Left colon (tissue), 2 donors: ENCODE data around the gene ADAMTS16. TPM values are rescaled to one million over a fixed set of nuclear protein-coding genes. Genes with fewer than 3 reads are reported as not detected.

Source experiments
- ATAC-seq: fragments of 200-7000 bp; cut with Tn5 transposase; one replicate; pipeline ENCODE4 v1.9.1; 2020; ENCODE audit warnings: mild to moderate bottlenecking, moderate library complexity
- DNase-seq, 2 donors: peaks; one replicate each; pipeline ENCODE4 v3.0.0-alpha.2; 2020
- intact Hi-C, 2 donors: fragments of 100-400 bp; cut with DNase I in 1 of 2; cut with micrococcal nuclease in 1 of 2; formaldehyde crosslinking; loops; one replicate each; pipeline versions ENCODE4 v1.11.2 to v1.14.0; 2022; cut with DNase I, micrococcal nuclease
- total RNA-seq, 2 donors: library from RNA; stranded (reverse); fragmentation: NEBNext Ultra II Directional; extraction: Animal tissue kit (Norgen Biotek cat#: 25700); gene quantifications; one replicate each; pipeline ENCODE4 v1.2.1, GENCODE V29; 2021
- donor health status: DM: no; HTN: no; CAD: no.
- donor health status: DM: yes; HTN: yes; CAD: no.

ADAMTS16 gene
- total RNA-seq, 2 donors from 2014 or later = 0.31 TPM; not detected in 1

GRCh38 chr5:5320062-5320805, 180.1 kb downstream of the ADAMTS16 start:
- intact Hi-C loops = no loop called here
- DNase-seq (no peak), ATAC-seq (no peak)

- ATAC-seq = no peak
- intact Hi-C loops = no loop called here
- no peak for DNase-seq
These were observed 181.0 kb downstream of the ADAMTS16 start for GRCh38 chr5:5321137-5321536.

GRCh38 chr5:5323551-5323950, 183.4 kb downstream of the ADAMTS16 start:
- intact Hi-C loops = no loop called here
- DNase-seq (no peak), ATAC-seq (no peak)

GRCh38 chr5:5326115-5326758, 186.1 kb downstream of the ADAMTS16 start:
- intact Hi-C loops = no loop called here
- ATAC-seq (no peak), DNase-seq (no peak)

GRCh38 chr5:5327126-5327525, 187.0 kb downstream of the ADAMTS16 start:
- ATAC-seq (no peak), DNase-seq (no peak)
- intact Hi-C loops = no loop called here

- intact Hi-C loops = no loop called here
- DNase-seq = no peak
- no peak for ATAC-seq
These were observed 190.8 kb downstream of the ADAMTS16 start for GRCh38 chr5:5330728-5331452.

GRCh38 chr5:5331848-5332247, 191.7 kb downstream of the ADAMTS16 start:
- DNase-seq (no peak), ATAC-seq (no peak)
- intact Hi-C loops = no loop called here

GRCh38 chr5:5332287-5332686, 192.2 kb downstream of the ADAMTS16 start:
- intact Hi-C loops = no loop called here
- DNase-seq (no peak), ATAC-seq (no peak)

GRCh38 chr5:5335107-5335506, 195.0 kb downstream of the ADAMTS16 start:
- ATAC-seq (no peak), DNase-seq (no peak)
- intact Hi-C loops = no loop called here

- intact Hi-C loops = no loop called here
- ATAC-seq (no peak), DNase-seq (no peak)
These were observed 195.7 kb downstream of the ADAMTS16 start for GRCh38 chr5:5335700-5336264.

- DNase-seq = no peak
- ATAC-seq = no peak
- intact Hi-C loops = no loop called here
These were observed 199.1 kb downstream of the ADAMTS16 start for GRCh38 chr5:5339257-5339656.

GRCh38 chr5:5340206-5340729, 200.1 kb downstream of the ADAMTS16 start:
- DNase-seq (peak; percentile 19 to 34), ATAC-seq (no peak)

GRCh38 chr5:5341531-5342292, 201.6 kb downstream of the ADAMTS16 start:
- intact Hi-C loops = no loop called here
- no peak for DNase-seq
- no peak for ATAC-seq

More at GRCh38 chr5:5340206-5340729, 200.1 kb downstream of the ADAMTS16 start:
- intact Hi-C loops = no loop called here

- intact Hi-C loops = no loop called here
- ATAC-seq (no peak), DNase-seq (no peak)
These were observed 202.7 kb downstream of the ADAMTS16 start for GRCh38 chr5:5342784-5343183.

GRCh38 chr5:5343568-5343967, 203.4 kb downstream of the ADAMTS16 start:
- DNase-seq (no peak), ATAC-seq (no peak)
- intact Hi-C loops = no loop called here

GRCh38 chr5:5344051-5344571, 204.0 kb downstream of the ADAMTS16 start:
- intact Hi-C loops = no loop called here
- DNase-seq = no peak
- no peak for ATAC-seq

GRCh38 chr5:5344606-5345005, 204.5 kb downstream of the ADAMTS16 start:
- no peak for ATAC-seq
- no peak for DNase-seq
- intact Hi-C loops = no loop called here

GRCh38 chr5:5347442-5347841, 207.3 kb downstream of the ADAMTS16 start:
- no peak for DNase-seq
- no peak for ATAC-seq
- intact Hi-C loops = no loop called here
